Glutamatergic neuron (in vitro differentiated cells): ENCODE results near the gene FGGY. TPM values are rescaled to one million over a fixed set of nuclear protein-coding genes. Genes with fewer than 3 reads are reported as not detected.

Experiments
- DNase-seq: peaks from one replicate; pipeline ENCODE4 v3.0.0; 2022
- H3K27ac Mint-ChIP-seq: one replicate; pipeline ENCODE4 v1.8.0; 2020; ENCODE audit warnings: mild to moderate bottlenecking, mixed read lengths, inconsistent platforms; ENCODE audit not compliant: unreplicated experiment
- H3K27me3 Mint-ChIP-seq: one replicate; pipeline ENCODE4 v1.8.0; 2020; ENCODE audit warnings: mild to moderate bottlenecking, moderate library complexity, mixed read lengths, inconsistent platforms; ENCODE audit not compliant: unreplicated experiment
- H3K36me3 Mint-ChIP-seq: one replicate; pipeline ENCODE4 v1.8.0; 2020; ENCODE audit warnings: mild to moderate bottlenecking, mixed read lengths, inconsistent platforms; ENCODE audit not compliant: unreplicated experiment
- H3K4me1 Mint-ChIP-seq: one replicate; pipeline ENCODE4 v1.8.0; 2020; ENCODE audit warnings: mild to moderate bottlenecking, low read depth, mixed read lengths, inconsistent platforms; ENCODE audit not compliant: unreplicated experiment
- H3K4me3 Mint-ChIP-seq: one replicate; pipeline ENCODE4 v1.8.0; 2020; ENCODE audit warnings: mild to moderate bottlenecking, mixed read lengths, inconsistent platforms; ENCODE audit not compliant: unreplicated experiment
- H3K9me3 Mint-ChIP-seq: one replicate; pipeline ENCODE4 v1.8.0; 2020; ENCODE audit warnings: mild to moderate bottlenecking, moderate library complexity, mixed read lengths, inconsistent platforms; ENCODE audit not compliant: unreplicated experiment
- microRNA-seq: library from miRNA; unstranded; fragments of <30 nt; microRNA quantifications from one replicate; pipeline ENCODE4, GENCODE V29; 2020; ENCODE audit not compliant: unreplicated experiment
- total RNA-seq: library from RNA; stranded (reverse); fragmentation: NEBNext Ultra II Directional; extraction: Animal tissue kit (Norgen Biotek cat#: 25700); gene quantifications from one replicate; pipeline ENCODE4 v1.2.1, GENCODE V29; 2021; ENCODE audit not compliant: unreplicated experiment
- TF ChIP-seq, protein P1 (sequence below): fragments of 200-600 bp; sonication (generic); IDR thresholded peaks from one replicate; pipeline ENCODE4 v1.5.0; 2021; ENCODE audit not compliant: partially characterized antibody, unreplicated experiment

FGGY gene
- total RNA-seq, 1 donor from 2014 or later = 11.6 TPM

DNA sequence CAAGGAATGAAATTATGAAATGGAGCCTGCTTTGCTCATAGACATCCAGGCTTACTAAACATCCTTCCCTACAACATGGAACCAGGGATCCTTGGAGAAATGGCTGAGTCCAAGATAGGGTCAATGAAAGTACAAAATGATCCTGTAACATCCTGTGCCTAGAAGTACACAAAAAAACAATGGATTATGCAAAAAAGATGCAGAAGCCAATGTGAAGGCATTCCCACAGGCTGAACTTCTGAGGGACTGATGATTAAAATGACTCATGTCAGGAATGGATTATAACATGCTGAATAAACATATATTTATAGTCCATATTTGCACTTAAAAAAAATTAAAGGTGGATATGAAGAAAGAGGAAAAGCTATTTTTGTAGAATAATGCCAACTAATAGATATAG, 507.4 kb downstream of the FGGY start:
- Mint-ChIP-seq H3K36me3 (no peaks in the 10 kb centered on the region), H3K27ac (no peak overlapping the region), H3K9me3 (peaks cover 2% of the 10 kb centered on the region)

DNA sequence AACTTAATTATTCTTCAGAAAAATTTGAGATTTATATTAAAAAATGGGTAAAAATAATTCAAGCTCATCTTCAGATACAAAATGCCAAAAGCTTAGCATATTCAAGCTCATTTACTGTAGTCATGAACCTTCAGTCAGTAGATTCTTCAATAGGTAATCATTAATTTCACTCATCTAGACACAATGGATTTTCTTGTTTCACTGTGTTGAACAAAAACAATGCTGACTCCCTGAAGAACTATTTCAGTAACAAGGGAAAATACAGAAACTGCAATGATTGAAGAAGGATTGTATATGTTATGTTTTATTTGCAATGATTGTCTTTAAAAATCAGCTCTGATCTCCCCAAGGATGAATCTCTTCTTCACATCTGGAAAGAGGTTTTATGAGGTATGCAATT, 508.7 kb downstream of the FGGY start:
- Mint-ChIP-seq H3K36me3 (no peaks in the 10 kb centered on the region), H3K4me3 (no peak overlapping the region)
- TF ChIP-seq, protein P1, sequence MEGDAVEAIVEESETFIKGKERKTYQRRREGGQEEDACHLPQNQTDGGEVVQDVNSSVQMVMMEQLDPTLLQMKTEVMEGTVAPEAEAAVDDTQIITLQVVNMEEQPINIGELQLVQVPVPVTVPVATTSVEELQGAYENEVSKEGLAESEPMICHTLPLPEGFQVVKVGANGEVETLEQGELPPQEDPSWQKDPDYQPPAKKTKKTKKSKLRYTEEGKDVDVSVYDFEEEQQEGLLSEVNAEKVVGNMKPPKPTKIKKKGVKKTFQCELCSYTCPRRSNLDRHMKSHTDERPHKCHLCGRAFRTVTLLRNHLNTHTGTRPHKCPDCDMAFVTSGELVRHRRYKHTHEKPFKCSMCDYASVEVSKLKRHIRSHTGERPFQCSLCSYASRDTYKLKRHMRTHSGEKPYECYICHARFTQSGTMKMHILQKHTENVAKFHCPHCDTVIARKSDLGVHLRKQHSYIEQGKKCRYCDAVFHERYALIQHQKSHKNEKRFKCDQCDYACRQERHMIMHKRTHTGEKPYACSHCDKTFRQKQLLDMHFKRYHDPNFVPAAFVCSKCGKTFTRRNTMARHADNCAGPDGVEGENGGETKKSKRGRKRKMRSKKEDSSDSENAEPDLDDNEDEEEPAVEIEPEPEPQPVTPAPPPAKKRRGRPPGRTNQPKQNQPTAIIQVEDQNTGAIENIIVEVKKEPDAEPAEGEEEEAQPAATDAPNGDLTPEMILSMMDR = no peak

More for the DNA sequence above, 507.4 kb downstream of the FGGY start:
- H3K27me3 Mint-ChIP-seq = peaks cover 2% of the 10 kb centered on the region
- TF ChIP-seq, protein P1 = no peak
- DNase-seq = no peak
- H3K4me3 Mint-ChIP-seq = no peak overlapping the region
- no peaks in the 10 kb centered on the region for H3K4me1 Mint-ChIP-seq

More for the DNA sequence above, 508.7 kb downstream of the FGGY start:
- Mint-ChIP-seq H3K27me3 (peaks cover 2% of the 10 kb centered on the region), H3K27ac (no peak overlapping the region), H3K9me3 (peaks cover 2% of the 10 kb centered on the region), H3K4me1 (no peaks in the 10 kb centered on the region)
- DNase-seq = no peak

Small RNA genes lying within 50 kb of the gene (microRNA-seq; reads per million reads assigned to microRNA genes)
- gene MIR4711 = not detected
